ENCODE data around the gene SLC35D2.
A peak's percentile ranks its signal among the peaks of the same experiment; 100 is the strongest.

Gene SLC35D2

GRCh38 chr9:96350866-96351265 lies 32.6 kb downstream of the SLC35D2 start:
- TF ChIP-seq CTCF (IDR thresholded peaks at IDR 0.05; ENCODE audit: insufficient read depth, missing control alignments): no peak
- DNase-seq (ENCODE audit: insufficient read length, low spot score) (no peak), FAIRE-seq (no peak)

- DNase-seq (ENCODE audit: insufficient read length, low spot score): no peak
- TF ChIP-seq CTCF (IDR thresholded peaks at IDR 0.05; ENCODE audit: insufficient read depth, missing control alignments): no peak
- FAIRE-seq: no peak
Measured at GRCh38 chr9:96348261-96348660, 35.2 kb downstream of the SLC35D2 start.

DNA sequence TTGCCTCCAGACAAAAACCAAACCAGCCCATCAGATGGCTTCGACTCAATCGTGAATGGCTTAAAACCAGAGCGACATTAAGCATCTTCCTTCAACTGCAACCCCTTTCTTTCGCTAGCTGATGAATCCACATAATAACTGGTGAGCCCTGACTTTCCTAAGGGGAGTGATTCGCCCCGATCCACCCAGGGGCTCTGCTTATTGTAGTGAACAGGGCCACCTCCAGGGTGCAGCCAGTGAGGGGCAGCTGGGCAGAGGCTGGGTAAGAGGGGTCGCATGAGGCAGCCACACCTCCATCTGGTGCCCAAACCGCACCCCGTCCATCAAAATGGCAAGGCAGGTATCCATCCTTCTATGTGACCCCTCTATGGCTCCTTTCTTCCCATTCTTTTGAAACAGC lies 38.0 kb downstream of the SLC35D2 start:
- DNase-seq (ENCODE audit: insufficient read length, low spot score): no peak
- TF ChIP-seq CTCF (IDR thresholded peaks at IDR 0.05; ENCODE audit: insufficient read depth, missing control alignments): no peak
- no peak for FAIRE-seq

DNA sequence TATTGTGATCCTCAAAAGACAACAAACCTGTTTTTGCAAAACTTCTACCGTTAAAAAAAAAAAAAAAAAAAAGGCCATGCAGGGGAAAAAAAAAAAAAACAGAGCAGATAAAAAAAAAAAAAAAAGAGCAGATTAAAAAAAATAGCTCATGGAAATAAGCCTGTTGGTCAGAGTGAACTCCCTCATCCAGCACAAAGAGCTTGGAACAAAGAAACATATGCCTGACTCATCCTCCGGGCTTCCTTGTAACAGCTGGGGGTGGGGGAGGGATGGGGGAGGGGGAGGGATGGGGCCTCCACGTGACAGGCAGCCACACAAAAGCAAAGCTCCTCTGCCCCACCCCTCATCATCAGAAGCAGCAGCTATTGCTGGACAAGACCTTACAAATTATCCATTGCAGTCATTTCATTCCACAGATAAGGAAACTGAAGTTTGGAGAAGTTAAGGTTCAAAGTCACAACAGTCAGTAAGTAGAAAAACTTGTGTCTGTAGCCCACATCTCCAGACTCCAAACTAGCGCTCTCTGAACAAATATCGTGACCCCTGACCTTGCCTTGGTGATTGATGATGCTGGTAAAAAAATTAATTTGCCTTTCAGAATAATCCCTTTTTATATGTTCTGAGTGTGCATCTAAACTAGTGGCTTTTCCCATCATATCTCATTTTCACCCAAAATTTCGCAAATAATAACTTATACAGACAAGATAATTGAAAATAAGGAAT lies 38.9 kb downstream of the SLC35D2 start:
- FAIRE-seq (no peak), DNase-seq (ENCODE audit: insufficient read length, low spot score) (peak; percentile 42)
- TF ChIP-seq CTCF (IDR thresholded peaks at IDR 0.05; ENCODE audit: insufficient read depth, missing control alignments): no peak

DNA sequence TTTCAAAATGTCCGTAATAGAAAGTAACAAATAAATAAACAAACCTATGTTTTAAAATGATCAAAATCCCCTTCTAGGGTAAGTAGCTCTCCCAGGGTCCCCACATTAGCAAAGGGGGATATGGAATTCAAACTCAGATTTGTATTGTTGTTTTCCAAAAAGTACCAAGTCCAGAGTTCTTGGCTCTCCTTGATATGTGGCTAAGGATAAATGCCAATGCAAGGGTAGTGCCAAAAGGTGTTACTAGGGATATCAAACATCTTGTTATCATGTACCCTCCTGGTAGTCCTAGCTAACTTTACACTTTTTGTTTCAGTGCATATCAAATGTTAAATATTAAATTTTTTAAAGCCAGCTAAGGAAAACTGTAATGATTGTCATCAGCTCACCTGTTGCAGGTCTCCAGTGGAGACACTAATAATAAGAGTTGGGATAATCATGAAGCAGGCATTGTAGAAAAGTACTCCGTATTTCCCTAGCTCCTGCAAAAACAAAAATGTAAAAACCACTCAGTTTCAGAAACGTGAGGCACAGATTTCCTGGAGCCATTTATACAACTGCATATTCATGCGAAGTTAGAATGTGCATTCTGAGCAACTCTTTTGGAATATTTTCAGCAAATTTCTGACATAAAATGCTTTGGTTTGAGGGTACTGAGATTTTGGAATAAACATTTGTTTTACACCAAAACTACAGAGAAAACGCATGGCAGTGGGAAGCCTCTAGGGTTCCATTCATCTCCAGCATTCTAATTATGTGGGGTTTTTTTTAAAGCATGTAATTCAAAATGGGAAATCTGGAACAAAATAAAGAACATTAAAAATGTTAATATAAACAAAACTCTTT lies 39.8 kb downstream of the SLC35D2 start:
- FAIRE-seq: no peak

DNA sequence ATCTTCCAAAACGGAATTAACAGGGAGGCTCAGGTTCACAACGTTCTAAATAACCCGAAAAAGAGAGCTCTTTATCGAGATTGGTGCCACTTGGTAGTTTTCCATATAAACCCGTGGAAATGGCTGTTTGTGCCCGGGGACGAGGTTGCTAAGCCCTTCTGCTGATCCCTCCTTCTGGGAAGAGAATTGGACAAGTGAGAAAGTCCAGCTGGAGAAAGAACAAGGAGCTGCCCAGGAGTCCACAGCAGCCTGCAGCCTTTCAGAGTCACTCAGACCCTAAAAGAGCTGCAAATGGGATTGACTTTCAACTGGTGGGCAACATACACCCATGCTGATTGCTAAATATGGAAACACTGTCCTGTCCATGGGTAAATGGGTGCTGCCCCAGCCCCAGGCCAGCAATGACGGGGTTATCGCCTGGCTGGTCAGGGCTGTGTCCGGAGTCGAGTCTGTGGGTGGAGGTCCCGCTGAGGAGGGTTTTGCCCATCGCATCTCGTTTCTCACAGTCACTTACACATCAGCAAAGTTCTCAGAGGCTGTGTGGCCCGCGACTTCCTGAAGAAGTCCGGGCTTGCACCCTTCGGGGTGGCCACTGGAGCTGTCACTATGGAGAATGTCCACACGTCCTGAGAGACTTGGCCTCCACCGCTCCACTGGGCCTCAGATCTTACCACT lies 40.8 kb downstream of the SLC35D2 start:
- FAIRE-seq (no peak), DNase-seq (ENCODE audit: insufficient read length, low spot score) (no peak)
- TF ChIP-seq CTCF (IDR thresholded peaks at IDR 0.05; ENCODE audit: insufficient read depth, missing control alignments): no peak

More for the DNA sequence above, 39.8 kb downstream of the SLC35D2 start:
- DNase-seq (ENCODE audit: insufficient read length, low spot score): no peak
- no peak for TF ChIP-seq CTCF (IDR thresholded peaks at IDR 0.05; ENCODE audit: insufficient read depth, missing control alignments)
